CD14-positive monocyte (primary cell): ENCODE measurements around the gene UST. TPM values are rescaled to one million over a fixed set of nuclear protein-coding genes. Genes with fewer than 3 reads are reported as not detected.
A peak's percentile ranks its signal among the peaks of the same experiment; 100 is the strongest.

Experiments used
- DNase-seq, 3 donors: peaks; one replicate each; pipeline ENCODE4 v3.0.0-alpha.2; 2011 to 2022
- H2AFZ ChIP-seq: 2 replicates; pipeline ENCODE4 v1.6.0; 2012; ENCODE audit warnings: mild to moderate bottlenecking, low read depth, low read length, inconsistent platforms; ENCODE audit not compliant: insufficient read depth, poor library complexity, severe bottlenecking
- H3K27ac ChIP-seq, 2 donors: 1 replicate in 1 of 2; 2 replicates in 1 of 2; pipeline ENCODE4 v1.5.1; 2012 to 2013; ENCODE audit warnings: low read length in 2 of 2, control low read depth in 1 of 2, inconsistent platforms in 1 of 2, low read depth in 1 of 2, mild to moderate bottlenecking in 1 of 2
- H3K27me3 ChIP-seq, 2 donors: one replicate each; pipeline versions ENCODE4 v1.6.0 to v1.6.1; 2011 to 2013; ENCODE audit warnings: low read length in 2 of 2; ENCODE audit not compliant: control insufficient read depth in 2 of 2, insufficient read depth in 2 of 2
- H3K36me3 ChIP-seq, 2 donors: replicated peaks in 1 of 2; 1 replicate in 1 of 2; 2 replicates in 1 of 2; pipeline versions ENCODE4 v1.5.1 to v1.6.1; 2012 to 2013; ENCODE audit warnings: low read length in 2 of 2, control low read depth in 1 of 2, inconsistent platforms in 1 of 2, mild to moderate bottlenecking in 1 of 2; ENCODE audit not compliant: insufficient read depth in 2 of 2, control insufficient read depth in 1 of 2
- H3K4me1 ChIP-seq, 2 donors: 1 replicate in 1 of 2; 2 replicates in 1 of 2; pipeline versions ENCODE4 v1.5.1 to v1.6.1; 2012 to 2013; ENCODE audit warnings: low read length in 2 of 2, control low read depth in 1 of 2, inconsistent platforms in 1 of 2, mild to moderate bottlenecking in 1 of 2, moderate library complexity in 1 of 2; ENCODE audit not compliant: insufficient read depth in 2 of 2, control insufficient read depth in 1 of 2
- H3K4me2 ChIP-seq: replicated peaks from 2 replicates; pipeline ENCODE3; 2012; ENCODE audit warnings: low read length, moderate library complexity, mild to moderate bottlenecking; ENCODE audit not compliant: poor library complexity, severe bottlenecking; ENCODE audit errors: extremely low read depth
- H3K4me3 ChIP-seq, 3 experiments: fragments of 200-600 bp in 1 of 3; sonication (generic) in 1 of 3; replicated peaks in 1 of 3; 1 replicate in 2 of 3; 2 replicates in 1 of 3; pipeline ENCODE4 v1.5.1; 2011 to 2013; ENCODE audit warnings: low read length in 3 of 3, mild to moderate bottlenecking in 3 of 3, control low read depth in 2 of 3, low read depth in 2 of 3, inconsistent platforms in 1 of 3, moderate library complexity in 1 of 3
- H3K79me2 ChIP-seq: 2 replicates; pipeline ENCODE4 v1.6.0; 2012; ENCODE audit warnings: mild to moderate bottlenecking, control low read depth, inconsistent platforms, low read length, moderate library complexity; ENCODE audit not compliant: insufficient read depth
- H3K9ac ChIP-seq: 2 replicates; pipeline ENCODE4 v1.6.0; 2017; ENCODE audit warnings: low read length, mild to moderate bottlenecking; ENCODE audit not compliant: insufficient read depth, poor library complexity, severe bottlenecking
- H3K9me3 ChIP-seq, 2 donors: replicated peaks in 1 of 2; 1 replicate in 1 of 2; 2 replicates in 1 of 2; pipeline versions ENCODE4 v1.5.1 to v1.6.1; 2012 to 2013; ENCODE audit warnings: low read length in 2 of 2, control low read depth in 1 of 2; ENCODE audit not compliant: control insufficient read depth in 1 of 2, insufficient read depth in 1 of 2
- H4K20me1 ChIP-seq: 2 replicates; pipeline ENCODE4 v1.6.0; 2012; ENCODE audit warnings: mild to moderate bottlenecking, low read length, control low read depth, moderate library complexity; ENCODE audit not compliant: insufficient read depth
- H3K27ac Mint-ChIP-seq, 7 donors: one replicate each; pipeline ENCODE4 v1.8.0; 2020; ENCODE audit warnings: mild to moderate bottlenecking in 7 of 7, mixed read lengths in 7 of 7, moderate library complexity in 6 of 7, inconsistent platforms in 2 of 7
- H3K27me3 Mint-ChIP-seq, 3 donors: one replicate each; pipeline ENCODE4 v1.8.0; 2021 to 2022; ENCODE audit warnings: low read depth in 3 of 3, mild to moderate bottlenecking in 3 of 3, mixed read lengths in 3 of 3, moderate library complexity in 3 of 3, inconsistent platforms in 1 of 3
- H3K36me3 Mint-ChIP-seq, 2 donors: one replicate each; pipeline ENCODE4 v1.8.0; 2020; ENCODE audit warnings: mixed read lengths in 2 of 2, inconsistent platforms in 1 of 2, mild to moderate bottlenecking in 1 of 2
- H3K4me1 Mint-ChIP-seq: one replicate; pipeline ENCODE4 v1.8.0; 2020; ENCODE audit warnings: mild to moderate bottlenecking, mixed read lengths
- H3K4me3 Mint-ChIP-seq, 2 donors: one replicate each; pipeline ENCODE4 v1.8.0; 2020; ENCODE audit warnings: mild to moderate bottlenecking in 2 of 2, mixed read lengths in 2 of 2, moderate library complexity in 1 of 2
- H3K9me3 Mint-ChIP-seq, 7 donors: one replicate each; pipeline ENCODE4 v1.8.0; 2020 to 2022; ENCODE audit warnings: mixed read lengths in 7 of 7, mild to moderate bottlenecking in 6 of 7, moderate library complexity in 6 of 7, inconsistent platforms in 2 of 7
- CTCF ChIP-seq: fragments of 200-600 bp; IDR thresholded peaks from one replicate; pipeline ENCODE4 v1.8.0; 2022; ENCODE audit warnings: antibody characterized with exemption, mild to moderate bottlenecking
- WGBS: methylation state at CpG from one replicate; pipeline ENCODE4 v1.1.5; 2013; ENCODE audit warnings: missing lambda C conversion rate; ENCODE audit not compliant: insufficient coverage; 5-methylcytosine and 5-hydroxymethylcytosine counted together
- intact Hi-C, 2 donors: fragments of 100-400 bp; cut with micrococcal nuclease; formaldehyde crosslinking; loops; one replicate each; pipeline versions ENCODE4 v1.15.0 to v1.15.1; 2023
- polyA plus RNA-seq, 3 donors: library from polyadenylated mRNA; depleted of rRNA in 1 of 3; unstranded in 2 of 3; stranded (reverse) in 1 of 3; fragments of 300-500 nt in 2 of 3; fragments of >200 nt in 1 of 3; fragmentation: Illumina TruSeq in 2 of 3; gene quantifications; 1 replicate in 2 of 3; 2 replicates in 1 of 3; pipeline ENCODE4 v1.2.3, GENCODE V29; 2012 to 2021

UST gene
- polyA plus RNA-seq, 3 donors: 0.33 to 0.53 (median 0.48) TPM

GRCh38 chr6:148881593-148882311, 134.9 kb downstream of the UST start:
- Mint-ChIP-seq H3K4me3 (peak overlapping the region in 1 of 2 donors; percentile 13), H3K9me3 (no peaks in the 10 kb centered on the region), H3K36me3 (no peaks in the 10 kb centered on the region), H3K27me3 (peaks cover 0 to 8% (median 0%) of the 10 kb centered on the region in 3 donors), H3K27ac (no peak overlapping the region), H3K4me1 (no peaks in the 10 kb centered on the region)
- Histone ChIP-seq H3K36me3 (no peaks in the 10 kb centered on the region), H3K79me2 (no peaks in the 10 kb centered on the region), H3K27ac (no peak overlapping the region), H4K20me1 (no peaks in the 10 kb centered on the region), H3K27me3 (no peaks in the 10 kb centered on the region), H3K4me1 (no peaks in the 10 kb centered on the region), H3K9ac (no peak overlapping the region), H3K4me3 (no peak overlapping the region), H3K9me3 (no peaks in the 10 kb centered on the region), H2AFZ (no peak overlapping the region), H3K4me2 (no peak overlapping the region)
- TF ChIP-seq CTCF: no peak
- 81% methylated on average over 7 of the region's 9 CpGs for WGBS
- DNase-seq: no peak
- intact Hi-C loops: no loop called here

- no peaks in the 10 kb centered on the region for H3K4me1 ChIP-seq
- H3K79me2 ChIP-seq: no peaks in the 10 kb centered on the region
- H3K27ac Mint-ChIP-seq: no peak overlapping the region
- intact Hi-C loops: no loop called here
- no peaks in the 10 kb centered on the region for H4K20me1 ChIP-seq
- no peaks in the 10 kb centered on the region for H3K9me3 ChIP-seq
- no peaks in the 10 kb centered on the region for H3K27me3 ChIP-seq
- no peak overlapping the region for H3K4me3 Mint-ChIP-seq
- DNase-seq: no peak
- no peak overlapping the region for H3K4me3 ChIP-seq
- H3K9ac ChIP-seq: no peak overlapping the region
- H3K36me3 ChIP-seq: no peaks in the 10 kb centered on the region
- H2AFZ ChIP-seq: no peak overlapping the region
- 48% methylated on average over 2 of the region's 2 CpGs for WGBS
- H3K27me3 Mint-ChIP-seq: peaks cover 0 to 8% (median 0%) of the 10 kb centered on the region in 3 donors
- TF ChIP-seq CTCF: no peak
- H3K4me1 Mint-ChIP-seq: no peaks in the 10 kb centered on the region
- H3K36me3 Mint-ChIP-seq: no peaks in the 10 kb centered on the region
- H3K9me3 Mint-ChIP-seq: peaks cover 0 to 4% (median 0%) of the 10 kb centered on the region in 7 donors
- H3K4me2 ChIP-seq: no peak overlapping the region
- no peak overlapping the region for H3K27ac ChIP-seq
Measured at GRCh38 chr6:148883270-148883669, 136.4 kb downstream of the UST start.
